ENCODE data around the gene MAML2.

The MAML2 gene

GRCh38 chr11:96086111-96086510 lies 256.9 kb downstream of the MAML2 start:
- DNase-seq: no peak

- DNase-seq: no peak
These were observed 257.6 kb downstream of the MAML2 start for GRCh38 chr11:96085319-96085930.

- DNase-seq: no peak
These were observed 258.2 kb downstream of the MAML2 start for GRCh38 chr11:96084610-96085318.

- no peak for DNase-seq
These were observed 260.1 kb downstream of the MAML2 start for GRCh38 chr11:96082936-96083335.

- no peak for DNase-seq
These were observed 260.7 kb downstream of the MAML2 start for GRCh38 chr11:96082002-96082899.

- no peak for DNase-seq
These were observed 261.4 kb downstream of the MAML2 start for GRCh38 chr11:96081561-96081960.

GRCh38 chr11:96079691-96080090 lies 263.3 kb downstream of the MAML2 start:
- no peak for DNase-seq

- no peak for DNase-seq
These were observed 267.4 kb downstream of the MAML2 start for GRCh38 chr11:96075532-96075959.

GRCh38 chr11:96074551-96075310 lies 268.3 kb downstream of the MAML2 start:
- DNase-seq: no peak

GRCh38 chr11:96073536-96073935 lies 269.5 kb downstream of the MAML2 start:
- DNase-seq: no peak

- no peak for DNase-seq
These were observed 270.4 kb downstream of the MAML2 start for GRCh38 chr11:96072592-96072991.

- no peak for DNase-seq
These were observed 272.5 kb downstream of the MAML2 start for GRCh38 chr11:96070453-96070852.

GRCh38 chr11:96067160-96067559 lies 275.8 kb downstream of the MAML2 start:
- DNase-seq: no peak

- DNase-seq: no peak
These were observed 277.6 kb downstream of the MAML2 start for GRCh38 chr11:96065379-96065778.

- DNase-seq: no peak
These were observed 279.1 kb downstream of the MAML2 start for GRCh38 chr11:96063886-96064285.

GRCh38 chr11:96063053-96063452 lies 279.9 kb downstream of the MAML2 start:
- no peak for DNase-seq

- DNase-seq: no peak
These were observed 280.9 kb downstream of the MAML2 start for GRCh38 chr11:96062134-96062533.

GRCh38 chr11:96061730-96062129 lies 281.3 kb downstream of the MAML2 start:
- no peak for DNase-seq

- DNase-seq: no peak
These were observed 281.9 kb downstream of the MAML2 start for GRCh38 chr11:96061069-96061468.

- DNase-seq: no peak
These were observed 285.5 kb downstream of the MAML2 start for GRCh38 chr11:96057502-96057901.

GRCh38 chr11:96056576-96056975 lies 286.4 kb downstream of the MAML2 start:
- DNase-seq: no peak

- no peak for DNase-seq
These were observed 287.1 kb downstream of the MAML2 start for GRCh38 chr11:96055706-96056387.
